ENCODE measurements around the gene ARID1B.

The ARID1B gene

DNA sequence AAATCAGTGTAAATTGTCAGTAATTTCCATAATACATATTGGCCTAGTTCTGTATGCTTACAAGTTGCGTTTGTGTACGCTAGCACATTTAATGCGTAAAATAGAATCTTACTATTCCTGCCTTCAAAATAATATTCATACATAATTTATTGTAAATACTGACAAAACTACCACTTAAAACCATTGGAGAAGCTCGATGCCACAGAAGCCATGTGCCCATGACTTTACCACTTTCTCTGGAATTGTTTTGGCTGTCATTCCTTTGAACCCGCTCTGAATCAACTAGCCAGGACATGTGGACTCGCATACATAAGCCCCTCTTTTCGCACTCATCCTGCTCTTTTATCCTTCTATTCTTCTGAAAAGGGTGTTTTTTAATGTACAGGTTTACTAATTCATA, 394.6 kb downstream of the ARID1B start:
- Histone ChIP-seq H3K36me3 (ENCODE audit: control insufficient read depth in 1 of 2, insufficient read depth in 2 of 2, low read length in 2 of 2) (peaks cover 16 to 41% of the 10 kb centered on the region in 2 donors), H3K9me3 (ENCODE audit: control insufficient read depth in 1 of 2, low read length in 2 of 2) (no peaks in the 10 kb centered on the region), H3K4me1 (ENCODE audit: control insufficient read depth in 1 of 2, insufficient read depth in 2 of 2, low read length in 2 of 2) (no peaks in the 10 kb centered on the region), H3K4me3 (ENCODE audit: low read depth in 1 of 2, low read length in 2 of 2) (no peak overlapping the region), H3K27me3 (ENCODE audit: control insufficient read depth in 1 of 2, insufficient read depth in 2 of 2, low read length in 2 of 2) (no peaks in the 10 kb centered on the region), H3K9ac (ENCODE audit: low read depth in 1 of 2, low read length in 2 of 2) (no peak overlapping the region), H3K27ac (ENCODE audit: low read depth, low read length) (no peak overlapping the region)

DNA sequence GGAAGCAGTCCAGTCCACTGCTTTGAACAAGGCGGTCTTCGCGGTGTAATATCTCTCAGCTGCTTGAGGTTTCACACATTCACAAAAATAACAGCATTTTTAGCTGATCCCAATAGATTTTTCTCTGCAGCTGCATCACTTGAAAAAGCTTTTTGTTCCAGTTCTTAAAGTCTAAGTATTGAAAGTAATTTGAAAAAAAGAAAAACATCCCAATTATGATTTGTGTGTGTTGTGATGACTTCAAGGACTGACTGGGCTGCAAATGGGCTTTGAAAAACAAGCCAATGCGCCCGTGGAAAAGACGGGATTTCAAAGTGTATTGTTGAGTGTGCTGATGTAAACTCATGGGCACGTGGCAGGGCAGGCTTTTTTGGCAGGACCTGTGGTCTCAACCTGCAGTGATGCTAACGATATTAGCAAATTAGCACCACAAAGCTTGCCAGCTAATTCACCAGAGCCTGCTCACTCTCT, 395.1 kb downstream of the ARID1B start:
- Histone ChIP-seq H3K4me3 (ENCODE audit: low read depth in 1 of 2, low read length in 2 of 2) (no peak overlapping the region), H3K9ac (ENCODE audit: low read depth in 1 of 2, low read length in 2 of 2) (no peak overlapping the region), H3K36me3 (ENCODE audit: control insufficient read depth in 1 of 2, insufficient read depth in 2 of 2, low read length in 2 of 2) (peaks cover 16 to 36% of the 10 kb centered on the region in 2 donors), H3K27me3 (ENCODE audit: control insufficient read depth in 1 of 2, insufficient read depth in 2 of 2, low read length in 2 of 2) (no peaks in the 10 kb centered on the region), H3K4me1 (ENCODE audit: control insufficient read depth in 1 of 2, insufficient read depth in 2 of 2, low read length in 2 of 2) (no peaks in the 10 kb centered on the region), H3K27ac (ENCODE audit: low read depth, low read length) (no peak overlapping the region), H3K9me3 (ENCODE audit: control insufficient read depth in 1 of 2, low read length in 2 of 2) (no peaks in the 10 kb centered on the region)

DNA sequence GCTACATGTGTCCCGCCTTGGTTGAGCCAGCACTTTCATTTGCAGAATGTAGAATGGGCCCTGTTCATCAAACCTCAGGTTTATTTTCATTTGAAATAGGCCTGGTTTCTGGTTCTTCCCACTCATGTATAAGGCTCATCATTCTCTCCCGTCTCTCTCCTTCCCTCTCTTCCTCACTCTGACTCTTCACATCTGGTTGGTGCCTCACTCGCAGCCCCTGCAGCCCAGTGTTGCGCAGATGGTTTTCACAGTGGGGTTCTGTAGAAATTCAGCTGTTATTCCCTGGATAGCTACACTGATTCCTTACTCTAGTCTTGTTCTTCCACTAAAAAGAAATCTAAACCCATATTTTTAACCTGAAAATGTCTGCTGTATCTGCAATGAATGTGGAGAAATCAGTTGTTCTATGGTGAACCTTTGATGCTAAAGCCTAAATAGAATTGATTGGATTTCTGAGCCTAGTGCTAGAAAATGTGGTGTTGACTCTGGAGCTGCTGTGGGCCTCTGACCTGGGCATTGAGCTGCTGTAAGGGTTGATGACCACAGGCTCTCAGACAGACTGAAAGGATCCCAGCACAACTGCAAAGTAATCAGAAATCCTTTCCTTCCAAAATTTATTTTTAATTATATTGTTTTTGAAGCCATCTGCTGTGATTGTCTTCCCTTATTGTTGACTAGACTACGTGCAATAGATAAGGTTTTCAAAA, 395.8 kb downstream of the ARID1B start:
- Histone ChIP-seq H3K4me1 (ENCODE audit: control insufficient read depth in 1 of 2, insufficient read depth in 2 of 2, low read length in 2 of 2) (no peaks in the 10 kb centered on the region), H3K27ac (ENCODE audit: low read depth, low read length) (no peak overlapping the region), H3K4me3 (ENCODE audit: low read depth in 1 of 2, low read length in 2 of 2) (no peak overlapping the region), H3K27me3 (ENCODE audit: control insufficient read depth in 1 of 2, insufficient read depth in 2 of 2, low read length in 2 of 2) (no peaks in the 10 kb centered on the region), H3K36me3 (ENCODE audit: control insufficient read depth in 1 of 2, insufficient read depth in 2 of 2, low read length in 2 of 2) (peaks cover 11 to 35% of the 10 kb centered on the region in 2 donors), H3K9ac (ENCODE audit: low read depth in 1 of 2, low read length in 2 of 2) (no peak overlapping the region), H3K9me3 (ENCODE audit: control insufficient read depth in 1 of 2, low read length in 2 of 2) (no peaks in the 10 kb centered on the region)

DNA sequence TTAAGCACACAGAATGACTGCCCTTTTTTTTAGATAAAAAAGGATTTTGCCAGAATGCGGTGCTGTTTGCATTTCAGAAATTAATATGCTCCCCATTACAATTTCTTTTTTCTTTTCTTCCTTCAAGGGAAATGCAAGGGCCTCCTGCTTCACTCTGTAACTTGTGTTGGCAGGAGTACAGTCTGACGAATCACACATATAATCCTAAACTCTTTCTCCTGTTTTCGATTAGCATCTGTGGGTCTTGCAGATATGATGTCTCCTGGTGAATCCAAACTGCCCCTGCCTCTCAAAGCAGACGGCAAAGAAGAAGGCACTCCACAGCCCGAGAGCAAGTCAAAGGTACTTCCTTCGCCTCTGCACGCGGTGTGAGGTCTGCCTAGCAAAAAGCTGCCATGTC, 396.6 kb downstream of the ARID1B start:
- Histone ChIP-seq H3K27ac (ENCODE audit: low read depth, low read length) (no peak overlapping the region), H3K27me3 (ENCODE audit: control insufficient read depth in 1 of 2, insufficient read depth in 2 of 2, low read length in 2 of 2) (no peaks in the 10 kb centered on the region), H3K9me3 (ENCODE audit: control insufficient read depth in 1 of 2, low read length in 2 of 2) (no peaks in the 10 kb centered on the region), H3K4me3 (ENCODE audit: low read depth in 1 of 2, low read length in 2 of 2) (no peak overlapping the region), H3K4me1 (ENCODE audit: control insufficient read depth in 1 of 2, insufficient read depth in 2 of 2, low read length in 2 of 2) (no peaks in the 10 kb centered on the region), H3K36me3 (ENCODE audit: control insufficient read depth in 1 of 2, insufficient read depth in 2 of 2, low read length in 2 of 2) (peaks cover 6 to 27% of the 10 kb centered on the region in 2 donors), H3K9ac (ENCODE audit: low read depth in 1 of 2, low read length in 2 of 2) (no peak overlapping the region)

DNA sequence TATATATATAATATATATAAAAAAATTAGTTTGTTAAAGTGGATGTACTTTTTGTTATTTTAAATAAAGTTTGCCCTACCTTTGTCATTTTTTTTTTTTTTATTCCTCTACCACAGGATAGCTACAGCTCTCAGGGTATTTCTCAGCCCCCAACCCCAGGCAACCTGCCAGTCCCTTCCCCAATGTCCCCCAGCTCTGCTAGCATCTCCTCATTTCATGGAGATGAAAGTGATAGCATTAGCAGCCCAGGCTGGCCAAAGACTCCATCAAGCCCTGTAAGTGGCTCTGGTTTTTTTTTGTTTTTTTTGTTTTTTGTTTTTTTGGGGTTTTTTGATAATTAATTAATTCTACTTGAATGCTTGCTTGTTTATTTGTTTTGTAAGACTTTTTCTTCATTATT, 397.6 kb downstream of the ARID1B start:
- no peak overlapping the region for H3K9ac ChIP-seq (ENCODE audit: low read depth in 1 of 2, low read length in 2 of 2)
- no peaks in the 10 kb centered on the region for H3K27me3 ChIP-seq (ENCODE audit: control insufficient read depth in 1 of 2, insufficient read depth in 2 of 2, low read length in 2 of 2)
- H3K36me3 ChIP-seq (ENCODE audit: control insufficient read depth in 1 of 2, insufficient read depth in 2 of 2, low read length in 2 of 2): peaks cover 6 to 19% of the 10 kb centered on the region in 2 donors
- H3K4me3 ChIP-seq (ENCODE audit: low read depth in 1 of 2, low read length in 2 of 2): no peak overlapping the region
- no peaks in the 10 kb centered on the region for H3K4me1 ChIP-seq (ENCODE audit: control insufficient read depth in 1 of 2, insufficient read depth in 2 of 2, low read length in 2 of 2)
- no peaks in the 10 kb centered on the region for H3K9me3 ChIP-seq (ENCODE audit: control insufficient read depth in 1 of 2, low read length in 2 of 2)
- no peak overlapping the region for H3K27ac ChIP-seq (ENCODE audit: low read depth, low read length)

DNA sequence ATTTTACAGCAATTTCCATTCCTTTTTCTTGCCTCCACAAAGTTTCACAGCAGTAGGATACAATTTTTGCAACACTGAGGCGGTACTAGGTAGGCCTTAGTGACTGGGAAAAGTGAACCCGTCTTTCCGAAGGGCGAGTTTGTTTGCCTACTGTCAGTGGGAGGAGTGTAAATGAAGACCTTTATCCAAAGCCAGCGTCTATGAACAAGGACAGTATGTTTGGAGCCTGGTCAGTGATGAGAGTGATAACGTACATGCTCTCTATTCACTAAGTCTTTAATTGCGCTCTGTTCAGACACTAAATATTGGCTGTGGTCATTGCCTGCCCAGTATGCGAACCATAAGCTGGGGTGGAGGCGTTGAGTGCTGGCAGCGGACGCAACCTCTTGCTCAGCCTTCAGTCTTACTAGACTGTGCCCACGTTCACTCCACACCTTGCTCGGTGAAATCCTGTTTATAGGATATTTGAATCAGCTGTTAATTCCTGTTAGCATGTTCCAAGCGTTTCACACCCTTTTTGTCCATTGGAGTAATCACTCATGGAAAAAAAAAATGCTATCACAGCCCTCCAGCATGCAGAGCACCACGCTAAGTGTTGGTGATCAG, 400.7 kb downstream of the ARID1B start:
- H3K4me1 ChIP-seq (ENCODE audit: control insufficient read depth in 1 of 2, insufficient read depth in 2 of 2, low read length in 2 of 2): peaks cover 21% of the 10 kb centered on the region in 2 donors
- H3K27ac ChIP-seq (ENCODE audit: low read depth, low read length): no peak overlapping the region
- no peaks in the 10 kb centered on the region for H3K27me3 ChIP-seq (ENCODE audit: control insufficient read depth in 1 of 2, insufficient read depth in 2 of 2, low read length in 2 of 2)
- no peaks in the 10 kb centered on the region for H3K9me3 ChIP-seq (ENCODE audit: control insufficient read depth in 1 of 2, low read length in 2 of 2)
- no peak overlapping the region for H3K9ac ChIP-seq (ENCODE audit: low read depth in 1 of 2, low read length in 2 of 2)
- no peak overlapping the region for H3K4me3 ChIP-seq (ENCODE audit: low read depth in 1 of 2, low read length in 2 of 2)
- H3K36me3 ChIP-seq (ENCODE audit: control insufficient read depth in 1 of 2, insufficient read depth in 2 of 2, low read length in 2 of 2): peaks cover 6 to 28% of the 10 kb centered on the region in 2 donors

DNA sequence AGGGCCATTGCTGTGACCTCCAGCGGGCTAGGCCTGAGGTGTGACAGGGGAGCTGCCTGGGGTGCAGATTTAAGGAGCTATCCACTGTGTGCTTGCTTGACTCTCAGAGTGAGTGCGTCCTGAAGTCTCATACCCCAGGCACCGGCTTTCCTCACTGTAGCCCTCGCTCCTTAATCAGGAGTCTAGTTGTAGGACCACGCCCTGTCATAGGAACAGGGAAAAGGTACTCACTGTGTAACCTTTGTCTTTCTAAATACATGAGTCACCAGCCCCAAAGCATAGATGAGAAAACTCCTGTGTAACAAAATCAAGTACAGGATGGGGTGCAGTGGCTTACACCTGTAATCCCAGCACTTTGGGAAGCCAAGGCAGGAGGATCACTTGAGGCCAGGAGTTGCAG, 404.5 kb downstream of the ARID1B start:
- Histone ChIP-seq H3K36me3 (ENCODE audit: control insufficient read depth in 1 of 2, insufficient read depth in 2 of 2, low read length in 2 of 2) (peaks cover 10 to 54% of the 10 kb centered on the region in 2 donors), H3K4me3 (ENCODE audit: low read depth in 1 of 2, low read length in 2 of 2) (peak overlapping the region in 1 of 2 donors; percentile 12), H3K9ac (ENCODE audit: low read depth in 1 of 2, low read length in 2 of 2) (no peak overlapping the region), H3K9me3 (ENCODE audit: control insufficient read depth in 1 of 2, low read length in 2 of 2) (no peaks in the 10 kb centered on the region), H3K4me1 (ENCODE audit: control insufficient read depth in 1 of 2, insufficient read depth in 2 of 2, low read length in 2 of 2) (peaks cover 26 to 31% of the 10 kb centered on the region in 2 donors), H3K27ac (ENCODE audit: low read depth, low read length) (peak overlapping the region; percentile 45), H3K27me3 (ENCODE audit: control insufficient read depth in 1 of 2, insufficient read depth in 2 of 2, low read length in 2 of 2) (no peaks in the 10 kb centered on the region)

DNA sequence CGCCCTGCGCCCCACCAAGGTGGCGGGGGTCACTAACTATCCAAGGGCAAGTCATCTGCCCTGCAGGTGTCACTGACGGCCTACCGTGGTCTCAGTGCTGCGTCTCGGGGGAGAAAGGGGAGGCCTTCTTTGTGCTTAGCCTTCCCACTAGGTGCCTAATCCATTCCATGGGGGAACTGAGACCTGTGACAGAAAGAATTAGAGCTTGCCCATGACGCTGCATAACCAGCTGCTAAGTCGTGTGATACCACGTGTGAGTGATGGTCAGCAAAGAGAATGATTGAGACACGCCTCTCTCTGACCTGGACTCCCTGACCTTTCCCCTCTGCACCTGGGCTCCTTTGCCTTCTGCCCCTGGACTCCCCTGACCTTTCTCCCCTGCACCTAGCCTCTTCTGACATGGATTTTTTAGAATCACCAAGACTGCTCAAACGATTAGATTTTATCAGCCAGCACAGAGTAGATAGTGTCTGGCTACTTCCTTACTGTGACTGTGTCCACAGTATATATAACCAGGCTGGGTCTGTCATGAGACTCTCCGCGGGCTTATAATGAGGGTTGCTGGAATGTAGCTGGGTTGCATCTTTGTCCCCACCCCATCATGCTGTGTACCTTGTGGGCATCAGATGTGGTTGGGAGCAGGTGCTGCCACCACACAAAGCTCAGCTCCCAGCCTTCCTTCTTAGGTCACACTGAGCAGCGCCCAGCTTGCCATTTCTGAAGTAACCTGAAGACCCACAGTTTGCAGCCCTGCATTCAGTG, 405.5 kb downstream of the ARID1B start:
- peaks cover 32 to 39% of the 10 kb centered on the region in 2 donors for H3K4me1 ChIP-seq (ENCODE audit: control insufficient read depth in 1 of 2, insufficient read depth in 2 of 2, low read length in 2 of 2)
- no peaks in the 10 kb centered on the region for H3K9me3 ChIP-seq (ENCODE audit: control insufficient read depth in 1 of 2, low read length in 2 of 2)
- no peak overlapping the region for H3K9ac ChIP-seq (ENCODE audit: low read depth in 1 of 2, low read length in 2 of 2)
- no peak overlapping the region for H3K4me3 ChIP-seq (ENCODE audit: low read depth in 1 of 2, low read length in 2 of 2)
- no peak overlapping the region for H3K27ac ChIP-seq (ENCODE audit: low read depth, low read length)
- H3K27me3 ChIP-seq (ENCODE audit: control insufficient read depth in 1 of 2, insufficient read depth in 2 of 2, low read length in 2 of 2): no peaks in the 10 kb centered on the region
- peaks cover 10 to 60% of the 10 kb centered on the region in 2 donors for H3K36me3 ChIP-seq (ENCODE audit: control insufficient read depth in 1 of 2, insufficient read depth in 2 of 2, low read length in 2 of 2)

DNA sequence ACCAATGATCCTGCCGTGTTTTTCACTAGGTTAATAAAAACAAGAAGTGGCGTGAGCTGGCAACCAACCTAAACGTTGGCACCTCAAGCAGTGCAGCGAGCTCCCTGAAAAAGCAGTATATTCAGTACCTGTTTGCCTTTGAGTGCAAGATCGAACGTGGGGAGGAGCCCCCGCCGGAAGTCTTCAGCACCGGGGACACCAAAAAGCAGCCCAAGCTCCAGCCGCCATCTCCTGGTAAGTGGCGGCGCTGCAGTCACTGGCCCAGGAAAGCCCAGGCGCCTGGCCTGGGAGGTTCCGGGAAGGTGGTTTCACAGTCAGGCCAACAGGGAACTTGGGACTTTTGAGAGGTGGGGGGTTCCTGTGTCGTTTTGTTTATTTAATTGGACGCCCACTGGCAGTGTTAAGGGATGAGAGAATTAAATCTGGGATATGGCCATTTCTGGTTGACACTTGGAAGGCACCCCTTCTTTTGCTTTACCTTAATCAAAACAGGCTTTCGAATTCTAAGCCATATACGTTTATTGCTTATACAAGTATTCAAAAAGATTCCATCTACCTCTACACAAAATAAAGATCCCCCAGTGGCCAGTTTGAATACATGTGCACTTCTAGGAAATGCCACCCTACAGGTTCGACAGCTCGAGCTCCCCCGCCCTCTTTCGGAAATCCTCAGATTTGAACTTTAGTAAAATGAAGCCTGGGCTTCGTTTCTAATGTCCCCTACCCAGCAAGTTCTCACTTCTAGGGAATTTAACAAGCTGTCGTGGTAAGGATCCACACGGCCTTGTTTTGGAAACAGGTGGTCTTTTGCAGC, 407.2 kb downstream of the ARID1B start:
- Histone ChIP-seq H3K9ac (ENCODE audit: low read depth in 1 of 2, low read length in 2 of 2) (no peak overlapping the region), H3K4me1 (ENCODE audit: control insufficient read depth in 1 of 2, insufficient read depth in 2 of 2, low read length in 2 of 2) (peaks cover 32 to 39% of the 10 kb centered on the region in 2 donors), H3K27ac (ENCODE audit: low read depth, low read length) (no peak overlapping the region), H3K27me3 (ENCODE audit: control insufficient read depth in 1 of 2, insufficient read depth in 2 of 2, low read length in 2 of 2) (no peaks in the 10 kb centered on the region), H3K36me3 (ENCODE audit: control insufficient read depth in 1 of 2, insufficient read depth in 2 of 2, low read length in 2 of 2) (peaks cover 13 to 69% of the 10 kb centered on the region in 2 donors), H3K4me3 (ENCODE audit: low read depth in 1 of 2, low read length in 2 of 2) (peak overlapping the region in 1 of 2 donors; percentile 8), H3K9me3 (ENCODE audit: control insufficient read depth in 1 of 2, low read length in 2 of 2) (no peaks in the 10 kb centered on the region)
